CD4-positive, alpha-beta T cell (primary cell): Measurements from ENCODE around the gene PODXL. TPM values are rescaled to one million over a fixed set of nuclear protein-coding genes. Genes with fewer than 3 reads are reported as not detected.

ENCODE experiments used
- ATAC-seq: fragments of 200-7000 bp; cut with Tn5 transposase; one replicate; pipeline ENCODE4 v1.10.0; 2022; ENCODE audit warnings: mild to moderate bottlenecking; ENCODE audit not compliant: poor library complexity
- CTCF ChIA-PET: fragments of 350-600 bp; sonication (Branson Sonifier 250); formaldehyde crosslinking; loops from one replicate; lab custom pipeline; 2021; ENCODE audit warnings: antibody characterized with exemption, inconsistent platforms; lab: Charles Lee
- POLR2A ChIA-PET: fragments of 350-600 bp; sonication (Branson Sonifier 250); formaldehyde crosslinking; loops from one replicate; lab custom pipeline; 2021; ENCODE audit warnings: antibody characterized with exemption, inconsistent platforms; lab: Charles Lee
- DNase-seq, 14 experiments: peaks; one replicate each; pipeline ENCODE4 v3.0.0-alpha.2; 2013 to 2020; ENCODE audit warnings: mixed read lengths in 2 of 14
- H3K27ac ChIP-seq, 2 donors: one replicate each; pipeline versions ENCODE4 v1.5.1 to v1.7.0; 2013; ENCODE audit warnings: low read length in 2 of 2, low read depth in 1 of 2, mild to moderate bottlenecking in 1 of 2
- H3K27me3 ChIP-seq, 2 experiments: 1 replicate in 1 of 2; 2 replicates in 1 of 2; pipeline versions ENCODE4 v1.6.1 to v1.7.0; 2013; ENCODE audit warnings: low read length in 2 of 2, control low read depth in 1 of 2, mild to moderate bottlenecking in 1 of 2, moderate library complexity in 1 of 2; ENCODE audit not compliant: insufficient read depth in 2 of 2, control insufficient read depth in 1 of 2
- H3K36me3 ChIP-seq: one replicate; pipeline ENCODE4 v1.6.1; 2013; ENCODE audit warnings: low read length, control low read depth; ENCODE audit not compliant: insufficient read depth
- H3K4me1 ChIP-seq: one replicate; pipeline ENCODE4 v1.6.1; 2013; ENCODE audit warnings: low read length, control low read depth; ENCODE audit not compliant: insufficient read depth
- H3K4me3 ChIP-seq: one replicate; pipeline ENCODE4 v1.5.1; 2013; ENCODE audit warnings: mild to moderate bottlenecking, low read length, moderate library complexity
- H3K9me3 ChIP-seq, 2 experiments: 1 replicate in 1 of 2; 2 replicates in 1 of 2; pipeline versions ENCODE4 v1.6.1 to v1.7.0; 2013; ENCODE audit warnings: low read length in 2 of 2, mild to moderate bottlenecking in 2 of 2, control low read depth in 1 of 2, moderate library complexity in 1 of 2; ENCODE audit not compliant: control insufficient read depth in 1 of 2, insufficient read depth in 1 of 2
- H3K27ac Mint-ChIP-seq: one replicate; pipeline ENCODE4 v1.8.0; 2020; ENCODE audit warnings: mixed read lengths
- H3K27me3 Mint-ChIP-seq: one replicate; pipeline ENCODE4 v1.8.0; 2021; ENCODE audit warnings: mixed read lengths
- H3K36me3 Mint-ChIP-seq: one replicate; pipeline ENCODE4 v1.8.0; 2021; ENCODE audit warnings: low read depth, mixed read lengths
- H3K4me1 Mint-ChIP-seq: one replicate; pipeline ENCODE4 v1.8.0; 2021; ENCODE audit warnings: low read depth, mixed read lengths
- H3K4me3 Mint-ChIP-seq: one replicate; pipeline ENCODE4 v1.8.0; 2020; ENCODE audit warnings: mild to moderate bottlenecking, mixed read lengths
- H3K9me3 Mint-ChIP-seq: one replicate; pipeline ENCODE4 v1.8.0; 2020; ENCODE audit warnings: mixed read lengths
- intact Hi-C, 2 experiments: fragments of 100-400 bp; cut with DNase I in 1 of 2; cut with micrococcal nuclease in 1 of 2; formaldehyde crosslinking; loops; one replicate each; pipeline versions ENCODE4 v1.15.1 to v1.9.0; 2023 to 2025; cut with DNase I, micrococcal nuclease
- total RNA-seq, 174 experiments: library from RNA in 2 of 174; stranded (reverse) in 2 of 174; gene quantifications; one replicate each; pipeline ENCODE4 v1.2.3 and lab custom pipeline; 2021 to 2026
- TF ChIP-seq, protein P1 (sequence below): fragments of 200-600 bp; IDR thresholded peaks from one replicate; pipeline ENCODE4 v1.8.0; 2022; ENCODE audit warnings: antibody characterized with exemption, mild to moderate bottlenecking

PODXL gene
- total RNA-seq, 2 experiments from 2014 or later, result 0.16 to 0.47 TPM

GRCh38 chr7:131591687-131592319 lies 35.4 kb upstream of the PODXL start:
- intact Hi-C loops, result no loop called here
- Histone ChIP-seq H3K4me3 (no peak overlapping the region), H3K9me3 (no peaks in the 10 kb centered on the region), H3K4me1 (no peaks in the 10 kb centered on the region), H3K36me3 (no peaks in the 10 kb centered on the region), H3K27me3 (peaks cover 0 to 2% of the 10 kb centered on the region in 2 experiments), H3K27ac (no peak overlapping the region)
- DNase-seq (no peak), ATAC-seq (no peak)
- no peak overlapping the region for H3K4me3 Mint-ChIP-seq
- H3K9me3 Mint-ChIP-seq, result no peaks in the 10 kb centered on the region
- no peaks in the 10 kb centered on the region for H3K27me3 Mint-ChIP-seq
- TF ChIP-seq, protein P1, sequence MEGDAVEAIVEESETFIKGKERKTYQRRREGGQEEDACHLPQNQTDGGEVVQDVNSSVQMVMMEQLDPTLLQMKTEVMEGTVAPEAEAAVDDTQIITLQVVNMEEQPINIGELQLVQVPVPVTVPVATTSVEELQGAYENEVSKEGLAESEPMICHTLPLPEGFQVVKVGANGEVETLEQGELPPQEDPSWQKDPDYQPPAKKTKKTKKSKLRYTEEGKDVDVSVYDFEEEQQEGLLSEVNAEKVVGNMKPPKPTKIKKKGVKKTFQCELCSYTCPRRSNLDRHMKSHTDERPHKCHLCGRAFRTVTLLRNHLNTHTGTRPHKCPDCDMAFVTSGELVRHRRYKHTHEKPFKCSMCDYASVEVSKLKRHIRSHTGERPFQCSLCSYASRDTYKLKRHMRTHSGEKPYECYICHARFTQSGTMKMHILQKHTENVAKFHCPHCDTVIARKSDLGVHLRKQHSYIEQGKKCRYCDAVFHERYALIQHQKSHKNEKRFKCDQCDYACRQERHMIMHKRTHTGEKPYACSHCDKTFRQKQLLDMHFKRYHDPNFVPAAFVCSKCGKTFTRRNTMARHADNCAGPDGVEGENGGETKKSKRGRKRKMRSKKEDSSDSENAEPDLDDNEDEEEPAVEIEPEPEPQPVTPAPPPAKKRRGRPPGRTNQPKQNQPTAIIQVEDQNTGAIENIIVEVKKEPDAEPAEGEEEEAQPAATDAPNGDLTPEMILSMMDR, result no peak
- no peaks in the 10 kb centered on the region for H3K36me3 Mint-ChIP-seq
- no peak overlapping the region for H3K27ac Mint-ChIP-seq
- H3K4me1 Mint-ChIP-seq, result no peaks in the 10 kb centered on the region
- CTCF ChIA-PET, result no interaction called here
- POLR2A ChIA-PET, result no interaction called here

GRCh38 chr7:131587315-131587923 lies 31.0 kb upstream of the PODXL start:
- ChIA-PET POLR2A (no interaction called here), CTCF (no interaction called here)
- Mint-ChIP-seq H3K36me3 (no peaks in the 10 kb centered on the region), H3K27me3 (no peaks in the 10 kb centered on the region), H3K9me3 (no peaks in the 10 kb centered on the region), H3K4me1 (no peaks in the 10 kb centered on the region), H3K4me3 (no peak overlapping the region), H3K27ac (no peak overlapping the region)
- no peak overlapping the region for H3K27ac ChIP-seq
- no peaks in the 10 kb centered on the region for H3K9me3 ChIP-seq
- H3K4me1 ChIP-seq, result no peaks in the 10 kb centered on the region
- H3K27me3 ChIP-seq, result peaks cover 0 to 2% of the 10 kb centered on the region in 2 experiments
- TF ChIP-seq, protein P1, result no peak
- intact Hi-C loops, result no loop called here
- no peak for ATAC-seq
- DNase-seq, result no peak
- H3K4me3 ChIP-seq, result no peak overlapping the region
- H3K36me3 ChIP-seq, result no peaks in the 10 kb centered on the region

DNA sequence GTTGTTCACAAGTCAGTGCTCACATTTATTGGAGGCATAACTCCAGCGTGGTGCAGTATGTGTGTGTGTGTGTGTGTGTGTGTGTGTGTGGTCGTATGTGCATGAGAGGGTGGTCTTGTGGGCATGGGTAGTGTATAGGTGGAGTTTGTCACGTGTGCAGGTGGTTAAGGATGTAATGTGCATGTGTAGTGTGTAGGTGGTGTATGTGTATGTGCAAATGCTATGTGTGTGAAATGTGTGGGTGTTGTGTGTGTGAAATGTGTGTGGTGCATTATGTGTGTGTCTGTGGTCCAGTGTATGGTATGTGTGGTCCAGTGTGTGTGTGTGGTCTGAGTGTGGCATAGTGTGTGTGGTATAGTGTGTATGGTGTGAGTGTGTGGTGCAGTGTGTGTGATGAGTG lies 30.3 kb upstream of the PODXL start:
- Mint-ChIP-seq H3K36me3 (no peaks in the 10 kb centered on the region), H3K9me3 (no peaks in the 10 kb centered on the region), H3K4me3 (no peak overlapping the region), H3K27ac (no peak overlapping the region), H3K4me1 (no peaks in the 10 kb centered on the region), H3K27me3 (no peaks in the 10 kb centered on the region)
- Histone ChIP-seq H3K4me1 (no peaks in the 10 kb centered on the region), H3K4me3 (no peak overlapping the region), H3K27ac (no peak overlapping the region), H3K27me3 (peaks cover 2% of the 10 kb centered on the region in 2 experiments), H3K9me3 (no peaks in the 10 kb centered on the region), H3K36me3 (no peaks in the 10 kb centered on the region)
- ATAC-seq, result no peak
- TF ChIP-seq, protein P1, result no peak
- CTCF ChIA-PET, result no interaction called here
- POLR2A ChIA-PET, result no interaction called here
- DNase-seq, result no peak
- intact Hi-C loops, result no loop called here
